Left lung (tissue), 10 donors: Measurements from ENCODE around the gene MACO1. TPM values are rescaled to one million over a fixed set of nuclear protein-coding genes. Genes with fewer than 3 reads are reported as not detected.

Experiments used
- ATAC-seq: fragments of 200-7000 bp; cut with Tn5 transposase; one replicate; pipeline ENCODE4 v1.9.1; 2020; ENCODE audit warnings: moderate library complexity
- DNase-seq, 4 donors: peaks; one replicate each; pipeline ENCODE4 v3.0.0-alpha.2; 2013 to 2020
- H3K27ac ChIP-seq, 2 donors: fragments of 200-600 bp; sonication (generic) in 1 of 2; one replicate each; pipeline versions ENCODE4 v1.5.0 to v1.8.0; 2020 to 2021
- H3K27me3 ChIP-seq, 2 donors: fragments of 200-600 bp; sonication (generic) in 1 of 2; one replicate each; pipeline versions ENCODE4 v1.5.0 to v1.8.0; 2020 to 2021
- H3K36me3 ChIP-seq, 2 donors: fragments of 200-600 bp; sonication (generic) in 1 of 2; one replicate each; pipeline versions ENCODE4 v1.5.0 to v1.8.0; 2020 to 2021
- H3K4me1 ChIP-seq, 2 donors: fragments of 200-600 bp; one replicate each; pipeline ENCODE4 v1.8.0; 2021
- H3K4me3 ChIP-seq, 2 donors: fragments of 200-600 bp; sonication (generic) in 1 of 2; one replicate each; pipeline versions ENCODE4 v1.5.0 to v1.8.0; 2020 to 2021; ENCODE audit warnings: mild to moderate bottlenecking in 1 of 2
- H3K9me3 ChIP-seq, 2 donors: fragments of 200-600 bp; sonication (generic) in 1 of 2; one replicate each; pipeline versions ENCODE4 v1.5.0 to v1.8.0; 2020 to 2021
- intact Hi-C, 2 donors: fragments of 100-400 bp; cut with DNase I; formaldehyde crosslinking; loops; one replicate each; pipeline versions ENCODE4 v1.11.2 to v1.14.2; 2022
- polyA plus RNA-seq, 6 donors: library from polyadenylated mRNA; unstranded; fragments of 120-200 nt; gene quantifications; one replicate each; pipeline ENCODE4 v1.2.1, GENCODE V29; 2013; ENCODE audit not compliant: insufficient read length in 6 of 6
- total RNA-seq, 2 donors: library from RNA; stranded (reverse); fragmentation: NEBNext Ultra II Directional; extraction: Animal tissue kit (Norgen Biotek cat#: 25700); gene quantifications; one replicate each; pipeline ENCODE4 v1.2.1, GENCODE V29; 2021
- TF ChIP-seq, protein P1 (sequence below), 2 donors: fragments of 200-600 bp; sonication (generic) in 1 of 2; IDR thresholded peaks; one replicate each; pipeline versions ENCODE4 v1.5.0 to v1.8.0; 2021; ENCODE audit warnings: antibody characterized with exemption in 2 of 2
- donor health status: DM: no; HTN: yes; CAD: no.
- donor health status: DM: no; HTN: no; CAD: no.

MACO1 gene
- total and polyA plus RNA-seq, 8 donors: 18.8 to 26.7 (median 25.6) TPM

GRCh38 chr1:25485536-25486411, 55.1 kb downstream of the MACO1 start:
- DNase-seq (no peak), ATAC-seq (no peak)
- TF ChIP-seq, protein P1, sequence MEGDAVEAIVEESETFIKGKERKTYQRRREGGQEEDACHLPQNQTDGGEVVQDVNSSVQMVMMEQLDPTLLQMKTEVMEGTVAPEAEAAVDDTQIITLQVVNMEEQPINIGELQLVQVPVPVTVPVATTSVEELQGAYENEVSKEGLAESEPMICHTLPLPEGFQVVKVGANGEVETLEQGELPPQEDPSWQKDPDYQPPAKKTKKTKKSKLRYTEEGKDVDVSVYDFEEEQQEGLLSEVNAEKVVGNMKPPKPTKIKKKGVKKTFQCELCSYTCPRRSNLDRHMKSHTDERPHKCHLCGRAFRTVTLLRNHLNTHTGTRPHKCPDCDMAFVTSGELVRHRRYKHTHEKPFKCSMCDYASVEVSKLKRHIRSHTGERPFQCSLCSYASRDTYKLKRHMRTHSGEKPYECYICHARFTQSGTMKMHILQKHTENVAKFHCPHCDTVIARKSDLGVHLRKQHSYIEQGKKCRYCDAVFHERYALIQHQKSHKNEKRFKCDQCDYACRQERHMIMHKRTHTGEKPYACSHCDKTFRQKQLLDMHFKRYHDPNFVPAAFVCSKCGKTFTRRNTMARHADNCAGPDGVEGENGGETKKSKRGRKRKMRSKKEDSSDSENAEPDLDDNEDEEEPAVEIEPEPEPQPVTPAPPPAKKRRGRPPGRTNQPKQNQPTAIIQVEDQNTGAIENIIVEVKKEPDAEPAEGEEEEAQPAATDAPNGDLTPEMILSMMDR (IDR thresholded peaks at IDR 0.05): no peak
- H3K36me3 ChIP-seq: peaks cover 2 to 54% of the 10 kb centered on the region in 2 donors
- no peaks in the 10 kb centered on the region for H3K9me3 ChIP-seq
- H3K27ac ChIP-seq: peak overlapping the region in 1 of 2 donors; percentile 16
- no peak overlapping the region for H3K4me3 ChIP-seq
- H3K27me3 ChIP-seq: no peaks in the 10 kb centered on the region
- intact Hi-C loops: no loop called here
- H3K4me1 ChIP-seq: no peaks in the 10 kb centered on the region

DNA sequence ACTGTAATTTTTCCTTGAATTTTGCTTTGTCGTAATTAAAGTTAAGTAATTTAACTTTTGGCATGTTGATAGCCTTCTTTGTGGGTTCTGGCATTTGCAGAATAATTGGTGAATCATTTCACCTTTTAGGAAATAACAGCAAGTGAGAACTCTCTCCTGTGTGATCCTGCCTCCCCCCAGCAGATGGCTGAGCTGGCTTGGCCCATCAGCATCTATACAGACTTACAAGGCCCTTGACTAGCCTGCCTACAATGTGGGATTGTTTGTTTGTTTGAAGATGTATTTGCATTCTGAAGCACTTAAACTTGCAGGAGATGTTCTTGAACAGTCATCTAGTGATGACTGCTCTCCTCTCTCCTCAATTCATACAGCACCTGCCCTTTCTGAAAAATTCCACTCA, 55.9 kb downstream of the MACO1 start:
- intact Hi-C loops: no loop called here
- Histone ChIP-seq H3K27ac (no peak overlapping the region), H3K4me3 (no peak overlapping the region), H3K9me3 (no peaks in the 10 kb centered on the region), H3K36me3 (peaks cover 2 to 62% of the 10 kb centered on the region in 2 donors), H3K27me3 (no peaks in the 10 kb centered on the region), H3K4me1 (no peaks in the 10 kb centered on the region)
- ATAC-seq: peak; percentile 22
- DNase-seq: no peak
- TF ChIP-seq, protein P1 (IDR thresholded peaks at IDR 0.05): no peak

DNA sequence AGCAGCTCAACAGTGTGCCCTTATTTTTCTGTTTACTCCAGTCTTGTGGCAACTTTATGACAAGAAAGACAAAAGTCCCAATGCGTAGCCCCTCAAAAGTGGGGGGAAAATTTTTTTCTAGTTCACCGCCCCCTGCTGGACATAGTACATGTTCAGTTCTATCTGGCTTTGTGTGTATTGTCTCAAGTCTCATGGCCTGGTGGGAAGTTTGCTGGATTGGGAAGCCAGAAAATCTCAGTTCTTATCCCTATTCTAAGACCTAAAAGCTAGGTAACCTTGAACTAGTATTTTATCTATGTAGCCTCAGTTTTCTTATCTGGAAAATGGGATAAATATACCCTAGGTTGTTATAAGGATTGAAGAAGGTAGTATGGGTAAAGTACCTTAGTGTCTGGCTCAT, 56.9 kb downstream of the MACO1 start:
- TF ChIP-seq, protein P1 (IDR thresholded peaks at IDR 0.05): peak; percentile 32 to 40
- ATAC-seq (no peak), DNase-seq (no peak)
- Histone ChIP-seq H3K9me3 (no peaks in the 10 kb centered on the region), H3K4me3 (no peak overlapping the region), H3K27me3 (no peaks in the 10 kb centered on the region), H3K36me3 (peaks cover 2 to 72% of the 10 kb centered on the region in 2 donors), H3K4me1 (no peaks in the 10 kb centered on the region), H3K27ac (no peak overlapping the region)
- intact Hi-C loops: no loop called here

DNA sequence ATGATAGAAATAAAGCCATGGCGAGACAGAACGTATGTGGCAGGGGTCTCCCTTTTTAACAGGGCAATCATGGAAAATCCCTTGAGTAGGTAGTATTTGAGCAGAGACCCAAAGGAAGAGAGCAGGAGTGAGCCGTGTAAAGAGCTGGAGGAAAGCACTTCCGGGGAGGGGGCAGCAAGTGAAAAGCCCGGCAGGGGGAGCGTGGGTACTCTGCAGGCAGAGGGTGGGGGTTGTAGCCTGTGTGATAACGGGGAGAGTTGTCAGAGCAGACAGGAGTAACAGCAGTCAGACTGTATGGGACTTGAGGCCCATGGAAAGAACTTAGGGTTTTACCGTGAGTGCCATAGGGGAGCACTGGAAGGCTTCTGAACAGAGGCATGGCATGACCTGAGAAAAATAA, 61.6 kb downstream of the MACO1 start:
- H3K9me3 ChIP-seq: no peaks in the 10 kb centered on the region
- ATAC-seq (no peak), DNase-seq (no peak)
- TF ChIP-seq, protein P1 (IDR thresholded peaks at IDR 0.05): no peak
- intact Hi-C loops: no loop called here
- H3K27me3 ChIP-seq: no peaks in the 10 kb centered on the region
- H3K4me3 ChIP-seq: no peak overlapping the region
- no peak overlapping the region for H3K27ac ChIP-seq
- peaks cover 2 to 92% of the 10 kb centered on the region in 2 donors for H3K36me3 ChIP-seq
- H3K4me1 ChIP-seq: no peaks in the 10 kb centered on the region

GRCh38 chr1:25494952-25495351, 64.3 kb downstream of the MACO1 start:
- Histone ChIP-seq H3K36me3 (peaks cover 2 to 92% of the 10 kb centered on the region in 2 donors), H3K9me3 (no peaks in the 10 kb centered on the region), H3K27ac (no peak overlapping the region), H3K27me3 (no peaks in the 10 kb centered on the region), H3K4me3 (no peak overlapping the region), H3K4me1 (no peaks in the 10 kb centered on the region)
- TF ChIP-seq, protein P1 (IDR thresholded peaks at IDR 0.05): no peak
- no peak for DNase-seq
- intact Hi-C loops: no loop called here
- peak; percentile 52 for ATAC-seq
